Coronary artery (tissue), 2 donors: ENCODE data around the gene PTPA.

Experiments
- DNase-seq: peaks from one replicate; pipeline ENCODE4 v3.0.0-alpha.2; 2017; ENCODE audit warnings: low spot score
- H3K27ac ChIP-seq, 2 donors: fragments of 200-600 bp; sonication (generic); one replicate each; pipeline ENCODE4 v1.5.1; 2016 to 2019
- H3K4me3 ChIP-seq: fragments of 200-600 bp; sonication (generic); 2 replicates; pipeline ENCODE4 v1.5.1; 2016; ENCODE audit warnings: mild to moderate bottlenecking, moderate library complexity
- TF ChIP-seq, protein P1 (sequence below): fragments of 200-600 bp; sonication (generic); IDR thresholded peaks from one replicate; pipeline ENCODE4 v1.5.1; 2019; ENCODE audit warnings: antibody characterized with exemption

Gene PTPA

GRCh38 chr9:129081388-129081904 is 29.8 kb upstream of the PTPA start:
- no peak for DNase-seq
- Histone ChIP-seq H3K27ac (peak overlapping the region; percentile 60 to 79), H3K4me3 (peak overlapping the region; percentile 81)
- TF ChIP-seq, protein P1, sequence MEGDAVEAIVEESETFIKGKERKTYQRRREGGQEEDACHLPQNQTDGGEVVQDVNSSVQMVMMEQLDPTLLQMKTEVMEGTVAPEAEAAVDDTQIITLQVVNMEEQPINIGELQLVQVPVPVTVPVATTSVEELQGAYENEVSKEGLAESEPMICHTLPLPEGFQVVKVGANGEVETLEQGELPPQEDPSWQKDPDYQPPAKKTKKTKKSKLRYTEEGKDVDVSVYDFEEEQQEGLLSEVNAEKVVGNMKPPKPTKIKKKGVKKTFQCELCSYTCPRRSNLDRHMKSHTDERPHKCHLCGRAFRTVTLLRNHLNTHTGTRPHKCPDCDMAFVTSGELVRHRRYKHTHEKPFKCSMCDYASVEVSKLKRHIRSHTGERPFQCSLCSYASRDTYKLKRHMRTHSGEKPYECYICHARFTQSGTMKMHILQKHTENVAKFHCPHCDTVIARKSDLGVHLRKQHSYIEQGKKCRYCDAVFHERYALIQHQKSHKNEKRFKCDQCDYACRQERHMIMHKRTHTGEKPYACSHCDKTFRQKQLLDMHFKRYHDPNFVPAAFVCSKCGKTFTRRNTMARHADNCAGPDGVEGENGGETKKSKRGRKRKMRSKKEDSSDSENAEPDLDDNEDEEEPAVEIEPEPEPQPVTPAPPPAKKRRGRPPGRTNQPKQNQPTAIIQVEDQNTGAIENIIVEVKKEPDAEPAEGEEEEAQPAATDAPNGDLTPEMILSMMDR: no peak

DNA sequence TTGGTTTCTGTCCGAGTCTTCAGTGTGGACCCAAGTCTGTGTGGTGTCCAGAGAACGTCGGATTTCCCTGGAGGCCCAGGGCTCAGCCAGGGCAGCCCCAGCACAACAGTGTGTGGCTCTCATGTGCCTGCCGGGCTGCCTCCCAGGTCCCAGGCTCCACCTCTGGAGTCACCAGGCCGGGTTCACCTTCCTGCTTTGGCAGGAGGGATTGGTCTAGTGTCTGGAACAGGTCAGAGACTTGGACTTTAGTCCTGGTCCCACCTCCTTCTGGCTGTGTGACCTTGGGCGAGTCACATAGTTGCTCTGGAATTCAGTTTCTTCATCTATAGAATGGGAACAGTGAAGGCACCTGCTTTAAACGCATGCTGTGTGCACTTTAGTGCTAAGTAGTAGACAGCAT is 27.1 kb upstream of the PTPA start:
- no peak for DNase-seq
- H3K4me3 ChIP-seq: no peak overlapping the region
- no peak overlapping the region for H3K27ac ChIP-seq
- TF ChIP-seq, protein P1: no peak

- TF ChIP-seq, protein P1: no peak
- Histone ChIP-seq H3K4me3 (no peak overlapping the region), H3K27ac (no peak overlapping the region)
- DNase-seq: no peak
These were observed 22.0 kb upstream of the PTPA start for GRCh38 chr9:129089246-129089645.

DNA sequence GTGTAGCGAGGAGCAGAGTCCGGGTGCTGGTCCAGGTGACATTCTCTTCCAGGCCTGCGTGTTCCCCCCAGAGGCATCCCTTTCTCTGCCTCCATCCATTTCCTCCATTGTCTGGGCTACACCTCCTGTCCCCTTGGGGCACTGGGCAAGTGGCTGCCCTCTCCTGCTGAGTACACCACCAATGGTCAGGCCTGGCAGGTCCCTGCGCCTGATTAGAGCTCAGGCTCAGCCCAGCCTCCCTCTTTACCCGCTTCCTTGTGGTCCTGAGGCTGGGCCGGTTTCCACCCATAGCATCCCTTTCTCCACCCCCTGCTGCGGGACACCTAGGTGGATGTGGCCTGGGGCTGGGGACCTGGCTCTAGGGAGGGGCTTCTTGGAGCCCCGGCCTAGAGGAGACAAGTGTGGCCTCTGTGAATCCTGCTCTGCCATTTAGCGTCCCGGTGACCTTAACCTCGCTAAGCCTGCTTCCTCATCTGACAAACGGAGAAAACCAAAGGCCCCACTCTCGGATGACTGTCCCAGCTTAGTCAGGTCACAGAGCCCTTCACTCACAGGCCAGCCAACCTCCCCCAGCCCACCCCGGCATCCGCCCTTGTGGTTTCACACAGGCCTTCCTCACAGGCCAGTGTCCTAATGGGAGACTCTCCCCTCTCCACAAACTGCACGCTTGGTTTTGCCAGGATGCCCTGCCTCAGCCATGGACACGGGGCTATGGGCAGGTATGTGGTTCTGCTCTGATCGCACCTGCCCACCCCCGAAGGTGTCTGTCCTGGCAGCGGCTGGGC is 17.4 kb upstream of the PTPA start:
- Histone ChIP-seq H3K4me3 (no peak overlapping the region), H3K27ac (no peak overlapping the region)
- TF ChIP-seq, protein P1: no peak
- DNase-seq: no peak

DNA sequence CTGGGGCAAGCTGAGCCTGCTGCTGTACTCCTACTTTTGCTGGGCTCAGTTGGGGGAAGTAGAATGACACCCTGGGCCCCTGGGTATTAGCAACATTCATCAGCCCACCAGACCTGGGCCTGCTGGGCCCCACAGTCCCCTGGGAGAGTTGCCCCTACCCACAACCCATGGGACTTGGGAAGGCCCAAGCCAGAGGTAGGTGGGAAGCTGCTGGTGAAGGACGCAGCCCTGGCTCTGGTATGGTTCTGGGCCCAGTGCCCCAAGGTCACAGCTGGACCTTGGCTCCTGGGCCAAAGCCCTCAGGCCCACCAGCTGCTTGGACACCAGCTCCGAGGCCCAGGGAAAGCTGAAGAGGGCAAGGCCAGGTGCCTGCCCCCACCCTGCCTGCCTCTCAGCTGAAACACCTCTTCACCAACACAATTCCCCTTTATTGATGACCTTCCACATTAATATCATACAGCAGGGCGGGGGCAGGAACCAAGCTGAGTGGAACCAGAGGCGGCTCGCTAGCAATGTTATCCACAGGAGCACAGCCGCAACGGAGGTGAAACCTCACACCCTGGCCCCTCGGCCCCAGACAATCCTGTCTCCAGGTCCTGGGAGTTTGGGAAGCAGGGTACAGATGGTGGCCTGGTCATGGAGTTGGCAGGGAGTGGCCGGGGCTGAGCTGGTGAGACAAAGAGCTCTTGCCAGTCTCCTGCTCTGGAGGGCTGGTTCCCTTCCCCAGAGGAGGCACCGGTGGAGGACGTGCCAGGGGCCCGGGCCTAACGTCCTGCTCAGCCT is 16.6 kb upstream of the PTPA start:
- TF ChIP-seq, protein P1: no peak
- Histone ChIP-seq H3K27ac (no peak overlapping the region), H3K4me3 (no peak overlapping the region)
- DNase-seq: no peak

GRCh38 chr9:129095170-129095667 is 16.0 kb upstream of the PTPA start:
- DNase-seq: no peak
- Histone ChIP-seq H3K4me3 (no peak overlapping the region), H3K27ac (no peak overlapping the region)
- TF ChIP-seq, protein P1: no peak
